Endothelial cell of umbilical vein (primary cell): ENCODE measurements around the gene YIPF3. TPM values are rescaled to one million over a fixed set of nuclear protein-coding genes. Genes with fewer than 3 reads are reported as not detected.
A peak's percentile ranks its signal among the peaks of the same experiment; 100 is the strongest.

ENCODE experiments used
- BruUV-seq: library from RNA; stranded (reverse); fragments of 400-500 nt; replicated peaks from 2 replicates; lab custom pipeline; 2021; lab: Mats Ljungman, UMichigan
- CTCF ChIA-PET: fragments of 300-600, 350-600 bp; sonication (Branson Sonifier 250); formaldehyde crosslinking; loops from one replicate; lab custom pipeline; 2021; ENCODE audit warnings: antibody characterized with exemption, inconsistent platforms; lab: Charles Lee
- POLR2A ChIA-PET: fragments of 300-600, 350-600 bp; sonication (Branson Sonifier 250); formaldehyde crosslinking; loops from one replicate; lab custom pipeline; 2021; ENCODE audit warnings: antibody characterized with exemption, inconsistent platforms; lab: Charles Lee
- DNase-seq: peaks from one replicate; pipeline ENCODE4 v3.0.0-alpha.2; 2011; ENCODE audit warnings: low read depth, low spot score
- FAIRE-seq: peaks from 2 replicates; lab custom pipeline; 2011; peaks lifted over from hg19 to GRCh38; lab: Jason Lieb, UNC
- H2AFZ ChIP-seq: 2 replicates; pipeline ENCODE4 v1.6.0; 2012; ENCODE audit warnings: low read depth, low read length, control low read depth, inconsistent platforms
- H3K27ac ChIP-seq: 2 replicates; pipeline ENCODE4 v1.5.1; 2011; ENCODE audit warnings: low read depth, mild to moderate bottlenecking, control low read depth, low read length, moderate library complexity; ENCODE audit not compliant: insufficient read depth
- H3K27me3 ChIP-seq, 2 experiments: 2 replicates each; pipeline versions ENCODE4 v1.6.0 to v1.6.1; 2011; ENCODE audit warnings: low read length in 2 of 2, mixed read lengths in 1 of 2; ENCODE audit not compliant: control insufficient read depth in 2 of 2, insufficient read depth in 2 of 2
- H3K36me3 ChIP-seq, 2 experiments: 2 replicates in 1 of 2; 3 replicates in 1 of 2; pipeline ENCODE4 v1.5.1; 2011; ENCODE audit warnings: low read length in 2 of 2, mild to moderate bottlenecking in 1 of 2, moderate library complexity in 1 of 2; ENCODE audit not compliant: control insufficient read depth in 2 of 2, insufficient read depth in 2 of 2; ENCODE audit errors: extremely low read depth in 1 of 2
- H3K4me1 ChIP-seq: 3 replicates; pipeline ENCODE4 v1.5.1; 2011; ENCODE audit warnings: mild to moderate bottlenecking, low read length; ENCODE audit not compliant: control insufficient read depth, insufficient read depth; ENCODE audit errors: extremely low read depth
- H3K4me2 ChIP-seq: 2 replicates; pipeline ENCODE4 v1.6.1; 2011; ENCODE audit warnings: low read length, control low read depth, mixed read lengths; ENCODE audit not compliant: insufficient read depth
- H3K4me3 ChIP-seq, 3 experiments: fragments of 200-600 bp in 1 of 3; sonication (generic), shearing (Covaris generic) in 1 of 3; replicated peaks in 1 of 3; 2 replicates each; pipeline ENCODE4 v1.5.1; 2011 to 2016; ENCODE audit warnings: control low read depth in 3 of 3, low read length in 3 of 3, mild to moderate bottlenecking in 2 of 3, inconsistent platforms in 1 of 3, low read depth in 1 of 3, moderate library complexity in 1 of 3; ENCODE audit not compliant: insufficient read depth in 1 of 3
- H3K79me2 ChIP-seq: 2 replicates; pipeline ENCODE4 v1.6.0; 2012; ENCODE audit warnings: low read length, inconsistent platforms; ENCODE audit not compliant: control insufficient read depth, insufficient read depth
- H3K9ac ChIP-seq: replicated peaks from 2 replicates; pipeline ENCODE3; 2011; ENCODE audit warnings: low read length, control low read depth; ENCODE audit not compliant: insufficient read depth; ENCODE audit errors: extremely low read depth
- H3K9me1 ChIP-seq: replicated peaks from 3 replicates; pipeline ENCODE4 v1.6.0; 2011; ENCODE audit warnings: mild to moderate bottlenecking, low read length; ENCODE audit not compliant: control insufficient read depth, insufficient read depth; ENCODE audit errors: extremely low read depth
- H3K9me3 ChIP-seq: replicated peaks from 2 replicates; pipeline ENCODE4 v1.5.1; 2012; ENCODE audit warnings: low read length, inconsistent platforms; ENCODE audit not compliant: control insufficient read depth, insufficient read depth
- H4K20me1 ChIP-seq: replicated peaks from 2 replicates; pipeline ENCODE3; 2011; ENCODE audit warnings: mild to moderate bottlenecking, low read length; ENCODE audit not compliant: control insufficient read depth, insufficient read depth; ENCODE audit errors: extremely low read depth
- CTCF ChIP-seq, 2 donors: IDR thresholded peaks; 1 replicate in 1 of 2; 2 replicates in 1 of 2; pipeline ENCODE4 v1.5.1; 2011; ENCODE audit warnings: low read length in 2 of 2, mild to moderate bottlenecking in 2 of 2, moderate library complexity in 2 of 2, control low read depth in 1 of 2, inconsistent platforms in 1 of 2, low read depth in 1 of 2; ENCODE audit not compliant: insufficient read depth in 1 of 2; ENCODE audit errors: extremely low read depth in 1 of 2
- EZH2 ChIP-seq: IDR thresholded peaks from 2 replicates; pipeline ENCODE4 v1.6.1; 2012; ENCODE audit warnings: borderline replicate concordance, low read depth, mild to moderate bottlenecking, moderate library complexity, low read length, inconsistent platforms; ENCODE audit not compliant: severe bottlenecking
- FOS ChIP-seq: IDR thresholded peaks from 2 replicates; pipeline ENCODE4 v1.6.1; 2011; ENCODE audit warnings: mild to moderate bottlenecking, low read length, moderate library complexity, borderline replicate concordance; ENCODE audit not compliant: insufficient read depth
- MAX ChIP-seq: IDR thresholded peaks from 2 replicates; pipeline ENCODE4 v1.6.1; 2011; ENCODE audit not compliant: insufficient read depth, insufficient read length
- MYC ChIP-seq: IDR thresholded peaks from one replicate; pipeline ENCODE4 v1.6.1; 2011; ENCODE audit warnings: mild to moderate bottlenecking, low read depth, low read length
- POLR2AphosphoS5 ChIP-seq: IDR thresholded peaks from 2 replicates; pipeline ENCODE4 v1.6.1; 2012; ENCODE audit warnings: low read depth, mild to moderate bottlenecking, control low read depth, low read length, moderate library complexity; ENCODE audit not compliant: insufficient read depth
- dilution Hi-C: fragments of 300-500 bp; cut with MboI; formaldehyde crosslinking; loops from one replicate; pipeline ENCODE4 v1.15.0; 2019; ENCODE audit warnings: low sequenced_read_pairs; ENCODE audit not compliant: extremely low pct_ligation_motif_present
- intact Hi-C: fragments of 100-400 bp; cut with micrococcal nuclease; formaldehyde crosslinking; loops from one replicate; pipeline ENCODE4 v1.10.0; 2022
- polyA plus RNA-seq, 4 experiments: library from polyadenylated mRNA; depleted of rRNA in 3 of 4; stranded (reverse) in 3 of 4; unstranded in 1 of 4; fragments of >200 nt; gene quantifications; 2 replicates each; pipeline versions ENCODE4 v1.2.1 to v1.2.3, GENCODE V29; 2011 to 2012; ENCODE audit warnings: missing spikeins in 1 of 4
- total RNA-seq: library from RNA; stranded (reverse); gene quantifications from 2 replicates; pipeline ENCODE4 v1.2.3, GENCODE V29; 2021

The YIPF3 gene
- total and polyA plus RNA-seq, 2 donors (not counting 3 experiments of a cell fraction or from before 2014, with no cell fraction given), result 119 to 470 TPM

- BruUV-seq, result no TSS peak
- dilution Hi-C loops (no loop called here), intact Hi-C loops (no loop called here)
- H3K79me2 ChIP-seq, result no peaks in the 10 kb centered on the region
- H3K9ac ChIP-seq, result no peak overlapping the region
- FAIRE-seq (no peak), DNase-seq (no peak)
- H4K20me1 ChIP-seq, result no peaks in the 10 kb centered on the region
- TF ChIP-seq POLR2AphosphoS5, result no peak
- no peak for TF ChIP-seq MAX
- TF ChIP-seq EZH2, result no peak
- no peak overlapping the region for H3K4me2 ChIP-seq
- CTCF ChIA-PET, result interaction anchor here (0.7 to 19.0 kb wide), 6 partner anchors 10 to 264 kb away, joined by 3 to 289 read pairs (median 6); partner anchors contain the start of genes ABCC10, DLK2, DNPH1 and LRRC73
- H3K9me1 ChIP-seq, result no peaks in the 10 kb centered on the region
- H3K4me1 ChIP-seq, result peaks cover 12% of the 10 kb centered on the region
- H3K27me3 ChIP-seq, result no peaks in the 10 kb centered on the region
- H3K4me3 ChIP-seq, result no peak overlapping the region
- H2AFZ ChIP-seq, result no peak overlapping the region
- POLR2A ChIA-PET, result interaction anchor here (1.3 kb wide), 1 partner anchor 15 kb away, joined by 4 read pairs; the partner anchor contains the start of gene TJAP1
- H3K36me3 ChIP-seq, result peaks cover 0 to 5% of the 10 kb centered on the region in 2 experiments
- no peaks in the 10 kb centered on the region for H3K9me3 ChIP-seq
- H3K27ac ChIP-seq, result no peak overlapping the region
Observed at GRCh38 chr6:43492673-43493072, 24.1 kb downstream of the YIPF3 start.

GRCh38 chr6:43491750-43492661, 24.7 kb downstream of the YIPF3 start:
- POLR2A ChIA-PET, result interaction anchor here (1.3 kb wide), 1 partner anchor 14 kb away, joined by 4 read pairs; the partner anchor contains the start of gene TJAP1
- peak; percentile 4 for FAIRE-seq
- BruUV-seq, result no TSS peak
- H3K9me3 ChIP-seq, result no peaks in the 10 kb centered on the region
- TF ChIP-seq MYC (no peak), EZH2 (no peak), FOS (no peak), CTCF (IDR thresholded peaks at IDR 0.05; ENCODE audit: extremely low read depth in 1 of 2, insufficient read depth in 1 of 2, low read depth in 1 of 2, low read length in 2 of 2) (no peak)
- no peaks in the 10 kb centered on the region for H3K27me3 ChIP-seq
- H3K4me2 ChIP-seq, result no peak overlapping the region
- H3K4me3 ChIP-seq, result no peak overlapping the region
- no peaks in the 10 kb centered on the region for H3K9me1 ChIP-seq
- H2AFZ ChIP-seq, result no peak overlapping the region
- no peaks in the 10 kb centered on the region for H3K79me2 ChIP-seq
- H3K4me1 ChIP-seq, result peaks cover 12% of the 10 kb centered on the region
- intact Hi-C loops, result no loop called here
- CTCF ChIA-PET, result interaction anchor here (0.7 to 19.0 kb wide), 7 partner anchors 11 to 263 kb away, joined by 3 to 289 read pairs (median 6); partner anchors contain the start of genes ABCC10, DLK2, DNPH1 and LRRC73
- peak; percentile 50 for DNase-seq
- peaks cover 0 to 5% of the 10 kb centered on the region in 2 experiments for H3K36me3 ChIP-seq
- dilution Hi-C loops, result no loop called here
- H4K20me1 ChIP-seq, result no peaks in the 10 kb centered on the region
- no peak overlapping the region for H3K9ac ChIP-seq
- no peak overlapping the region for H3K27ac ChIP-seq
